Fibroblast of gingiva (primary cell): ENCODE measurements around the gene FOXP2.

Source experiments
- DNase-seq: peaks from one replicate; pipeline ENCODE4 v3.0.0-alpha.2; 2011; ENCODE audit warnings: low read depth

FOXP2 gene

DNA sequence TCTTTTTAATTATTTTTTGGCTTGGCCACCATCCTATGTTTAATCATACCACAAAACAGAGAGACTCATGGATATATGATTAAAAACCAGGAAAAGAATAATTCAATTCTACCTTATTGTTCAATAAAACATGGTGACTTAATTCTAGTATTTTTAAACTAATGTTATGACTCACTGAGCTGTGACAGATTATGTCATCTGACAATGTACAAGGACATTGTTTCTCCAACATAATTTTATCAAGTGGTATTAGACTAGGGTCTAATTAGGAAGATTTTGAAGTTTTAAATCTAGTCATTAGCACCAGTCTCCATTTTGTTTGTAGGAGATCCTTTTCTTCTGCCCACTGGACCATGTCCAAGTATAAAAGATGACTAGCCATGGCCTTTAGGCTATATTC is 307.9 kb downstream of the FOXP2 start:
- DNase-seq = no peak

DNA sequence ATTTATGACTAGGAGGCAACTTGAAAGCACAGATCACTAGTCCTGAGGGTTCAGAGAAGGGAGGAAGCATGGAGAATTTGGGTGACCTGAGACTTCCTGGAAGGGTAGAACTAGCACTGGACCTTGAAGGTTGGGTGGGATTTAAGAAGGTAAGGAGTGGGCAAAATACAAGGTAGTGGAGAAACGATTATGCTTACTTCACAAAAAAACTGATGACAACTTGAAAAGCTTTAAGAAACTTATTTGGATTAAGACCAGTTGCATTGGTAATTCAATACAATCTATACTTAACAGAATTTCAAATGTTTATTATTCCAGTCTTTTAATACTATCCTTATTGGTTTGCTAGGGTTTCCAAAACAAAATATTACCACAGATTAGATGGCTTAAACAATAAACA is 308.7 kb downstream of the FOXP2 start:
- no peak for DNase-seq

DNA sequence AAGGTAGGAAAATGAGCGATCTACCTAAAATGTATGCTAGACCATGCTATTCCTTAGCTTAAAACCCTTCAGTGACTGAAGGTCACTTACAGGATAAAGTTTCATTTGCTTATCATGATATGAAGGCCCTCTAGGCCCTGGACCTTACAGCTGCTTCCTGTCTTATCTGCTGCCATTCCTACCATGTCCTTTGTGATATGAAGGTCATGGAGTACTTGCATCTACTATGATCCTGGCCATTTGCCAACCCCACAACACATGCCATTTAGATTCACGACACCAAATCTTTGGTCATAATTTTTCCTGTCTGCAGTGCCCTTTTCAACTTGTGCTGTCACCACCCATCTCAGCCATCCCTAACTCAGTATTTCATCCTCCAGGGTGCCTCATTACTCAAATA is 325.5 kb downstream of the FOXP2 start:
- no peak for DNase-seq

DNA sequence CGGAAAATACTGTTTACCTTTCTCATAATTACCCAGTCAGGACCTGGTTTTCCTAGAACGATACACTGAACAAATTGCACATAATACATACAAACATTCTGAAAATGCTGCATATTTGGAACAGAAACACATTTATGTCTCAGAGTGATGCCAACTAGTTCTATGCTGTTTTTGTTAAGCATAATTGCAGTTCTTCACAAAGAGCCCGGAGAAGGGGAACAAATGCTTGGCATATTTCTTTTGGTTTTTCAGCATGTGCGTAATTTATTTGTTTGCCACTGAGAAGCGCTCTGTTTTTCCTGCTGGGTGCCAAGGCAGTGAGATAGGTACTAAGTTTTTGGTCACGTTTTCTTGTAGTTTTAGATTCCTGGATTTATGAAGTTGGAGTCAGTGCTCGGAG is 326.3 kb downstream of the FOXP2 start:
- peak; percentile 13 for DNase-seq

DNA sequence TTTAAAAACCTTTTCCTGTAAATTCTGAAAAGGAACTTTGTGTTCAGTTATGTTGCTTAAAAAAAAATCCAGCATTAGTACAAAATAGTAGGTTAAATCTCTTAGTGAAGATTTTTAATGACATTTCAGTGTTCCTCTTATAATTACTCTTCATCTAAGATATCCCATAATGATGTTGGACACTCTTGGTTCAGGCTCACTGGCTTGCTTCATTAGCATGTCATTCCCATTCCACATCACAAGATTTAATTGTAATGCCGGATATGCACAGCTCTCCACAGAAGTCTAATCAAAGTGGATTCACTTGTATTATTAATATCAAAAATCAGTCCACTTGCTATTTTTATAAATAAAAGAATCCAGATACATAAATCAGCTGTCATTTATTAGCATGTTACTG is 327.3 kb downstream of the FOXP2 start:
- DNase-seq = no peak
